ENCODE measurements around the gene AKNA.

DNA sequence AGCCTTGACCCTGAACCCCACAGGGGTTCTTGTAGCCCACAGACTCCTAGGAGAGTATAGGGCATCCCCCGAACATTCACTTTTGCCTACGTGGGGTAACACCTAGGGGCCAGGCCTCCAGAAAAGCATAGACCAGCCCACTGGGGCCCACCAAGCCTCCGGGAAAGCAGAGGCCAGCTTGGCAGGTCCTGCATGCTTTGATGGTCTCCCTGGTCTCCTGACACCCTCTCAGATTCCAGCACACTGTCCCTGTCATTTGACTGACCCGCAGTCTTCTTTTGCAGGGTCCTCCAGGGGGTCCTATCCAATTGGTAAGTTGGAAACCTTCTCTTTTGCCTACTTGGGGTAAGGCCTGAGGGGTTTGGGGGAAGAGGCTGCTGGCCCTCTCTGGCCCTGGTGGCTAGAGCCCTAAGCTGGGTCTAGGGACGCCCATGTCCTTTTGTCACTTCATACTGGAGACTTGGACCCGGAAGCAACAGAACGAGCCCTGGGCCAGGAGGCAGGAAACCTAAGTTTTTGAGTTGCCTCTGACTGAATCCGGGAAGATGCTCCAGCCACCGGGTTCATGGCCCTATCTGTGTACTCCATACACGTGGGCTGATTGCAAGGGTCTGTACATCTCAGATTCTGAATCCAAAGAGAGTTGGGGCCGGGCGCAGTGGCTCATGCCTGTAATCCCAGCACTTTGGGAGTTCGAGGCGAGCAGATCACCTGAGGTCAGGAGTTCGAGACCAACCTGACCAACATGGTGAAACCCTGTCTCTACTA is 85.8 kb downstream of the AKNA start:
- TF ChIP-seq POLR2A (IDR thresholded peaks at IDR 0.05) (no peak), CTCF (IDR thresholded peaks at IDR 0.05) (no peak), POLR2AphosphoS5 (IDR thresholded peaks at IDR 0.05) (no peak)
